Ureter (tissue), 1 donor: Measurements from ENCODE around the gene NDUFS4. TPM values are rescaled to one million over a fixed set of nuclear protein-coding genes. Genes with fewer than 3 reads are reported as not detected.
"Not testable (repeated sequence)": the region's sequence is repeated elsewhere in the genome, so short reads cannot be mapped to it uniquely, and the experiment has no call there.

Source experiments
- DNase-seq: peaks from one replicate; pipeline ENCODE4 v3.0.0-alpha.2; 2020; ENCODE audit warnings: low spot score
- total RNA-seq: library from RNA; stranded (reverse); gene quantifications from one replicate; pipeline ENCODE4 v1.2.4, GENCODE V29; 2023
- donor health status: DM: yes; HTN: yes; CAD: no.

Gene NDUFS4
- total RNA-seq, result 79.0 TPM

DNA sequence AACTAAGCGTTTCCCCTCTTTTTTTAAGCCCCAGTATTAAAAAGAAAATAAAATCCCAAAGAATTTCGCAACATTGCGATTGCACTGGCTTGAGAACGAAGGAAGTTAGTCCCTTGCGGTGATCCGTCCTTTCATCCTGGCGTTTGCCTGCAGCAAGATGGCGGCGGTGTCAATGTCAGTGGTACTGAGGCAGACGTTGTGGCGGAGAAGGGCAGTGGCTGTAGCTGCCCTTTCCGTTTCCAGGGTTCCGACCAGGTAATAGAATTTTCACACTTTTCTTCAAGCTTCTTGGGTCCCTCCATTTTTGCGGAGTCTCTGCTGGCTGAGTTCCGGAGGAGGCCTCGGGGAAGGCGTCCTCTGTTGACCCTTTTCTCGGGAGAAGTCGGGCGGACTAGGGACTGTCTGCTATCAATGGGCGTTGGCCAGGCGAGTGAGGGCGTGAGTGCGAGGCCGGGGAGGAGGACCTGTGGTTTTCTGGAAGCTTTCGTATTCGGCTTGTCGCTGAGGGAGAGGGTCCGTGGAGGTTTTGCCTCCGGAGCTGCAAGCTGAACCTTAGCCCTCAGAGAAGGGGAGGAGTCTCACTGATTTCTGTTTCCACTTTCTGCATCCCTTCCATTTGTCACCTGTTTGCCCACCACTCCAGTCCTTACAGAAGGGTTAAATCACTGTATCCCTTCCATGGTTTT is at the start of gene NDUFS4:
Gene NDUFS4, plus strand, starts transcription at position 134 of the 686 bp plus-strand sequence. Its CDS starts 24 bp downstream, at position 158.
- DNase-seq, result peak; percentile 89

DNA sequence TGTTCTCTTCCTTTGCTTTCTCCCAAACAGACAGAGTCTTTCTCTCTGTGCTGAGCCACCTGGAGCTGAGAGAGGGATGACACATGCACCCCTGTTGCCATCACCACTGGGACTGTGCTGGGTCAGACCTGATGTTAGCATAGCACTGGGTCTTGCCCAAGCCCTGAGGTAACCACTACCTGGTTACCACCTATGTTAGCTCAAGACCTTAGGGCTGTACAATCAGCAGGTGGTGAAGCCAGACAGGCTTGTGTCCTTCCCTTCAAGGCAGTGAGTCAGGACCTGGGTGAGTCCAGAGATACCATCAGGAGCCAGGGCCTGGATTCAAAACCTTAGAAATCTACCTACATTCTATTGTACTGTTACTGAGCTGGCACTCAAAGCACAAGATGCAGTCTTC is 47.9 kb upstream of the NDUFS4 start:
- DNase-seq, result no peak

DNA sequence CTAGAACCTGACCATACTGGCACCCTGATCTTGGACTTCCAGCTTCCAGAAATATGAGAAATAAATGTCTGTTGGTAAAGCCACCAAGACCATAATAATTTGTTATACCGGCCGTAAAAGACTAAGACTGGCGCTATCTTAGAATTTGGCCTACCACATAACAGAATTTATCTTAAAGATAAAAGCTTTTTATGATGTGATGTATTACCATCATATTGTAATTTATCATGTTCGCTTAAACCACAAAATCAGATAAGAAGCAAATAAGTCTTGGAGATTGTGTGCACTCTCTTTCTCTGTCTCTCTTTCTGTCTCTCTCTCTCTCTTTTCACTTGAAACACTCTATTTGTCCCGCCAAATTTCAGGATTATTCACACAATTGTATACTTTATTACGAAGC is 44.5 kb upstream of the NDUFS4 start:
- no peak for DNase-seq

DNA sequence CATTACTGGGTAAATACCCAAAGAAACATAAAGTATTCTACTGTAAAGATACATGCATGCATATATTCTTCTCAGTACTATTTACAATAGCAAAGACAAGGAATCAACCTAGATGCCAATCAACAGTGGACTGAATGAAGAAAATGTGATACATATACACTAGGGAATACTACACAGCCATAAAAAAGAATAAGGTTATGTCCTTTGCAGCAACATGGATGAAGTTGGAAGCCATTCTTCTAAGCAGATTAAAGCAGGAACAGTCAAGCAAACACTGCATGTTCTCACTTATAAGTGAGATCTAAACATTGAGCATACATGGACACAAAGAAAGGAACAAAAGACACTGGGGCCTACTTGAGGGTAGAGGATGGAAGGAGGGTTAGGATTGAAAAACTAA is 39.6 kb upstream of the NDUFS4 start:
- no peak for DNase-seq

DNA sequence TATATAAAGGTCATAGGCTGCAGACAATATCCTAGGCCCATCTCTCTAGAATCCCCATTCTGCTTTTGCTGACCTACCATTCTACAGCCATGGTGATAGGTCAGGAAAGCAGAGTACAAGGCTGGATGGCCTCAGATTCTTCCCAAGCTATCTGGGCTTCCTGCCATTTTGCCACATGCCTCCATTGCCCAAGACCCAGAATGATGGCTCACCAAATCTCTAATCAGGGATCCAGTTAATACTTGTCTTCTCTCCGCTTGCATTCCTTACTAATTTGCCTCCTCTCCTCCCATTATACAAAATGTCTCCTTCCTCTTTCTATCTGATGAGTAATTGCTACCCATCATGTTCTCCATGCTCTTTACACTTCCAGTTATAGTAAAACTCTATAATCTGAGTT is 22.7 kb upstream of the NDUFS4 start:
- no peak for DNase-seq

DNA sequence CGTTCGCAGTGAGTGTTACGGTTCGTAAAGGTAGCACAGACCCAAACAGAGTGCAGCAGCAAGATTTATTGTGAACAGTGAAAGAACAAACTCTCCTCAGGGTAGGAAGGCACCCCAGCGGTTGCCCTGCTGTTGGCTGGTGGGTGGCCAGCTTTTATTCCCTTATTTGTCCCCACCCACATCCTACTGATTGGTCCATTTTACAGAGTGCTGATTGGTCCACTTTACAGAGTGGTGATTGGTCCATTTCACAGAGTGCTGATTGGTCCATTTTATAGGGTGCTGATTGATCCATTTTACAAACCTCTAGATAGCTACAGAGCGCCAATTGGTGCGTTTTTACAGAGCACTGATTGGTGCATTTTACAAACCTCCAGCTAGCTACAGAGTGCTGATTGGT is 19.7 kb upstream of the NDUFS4 start:
- DNase-seq, result not testable (repeated sequence)

DNA sequence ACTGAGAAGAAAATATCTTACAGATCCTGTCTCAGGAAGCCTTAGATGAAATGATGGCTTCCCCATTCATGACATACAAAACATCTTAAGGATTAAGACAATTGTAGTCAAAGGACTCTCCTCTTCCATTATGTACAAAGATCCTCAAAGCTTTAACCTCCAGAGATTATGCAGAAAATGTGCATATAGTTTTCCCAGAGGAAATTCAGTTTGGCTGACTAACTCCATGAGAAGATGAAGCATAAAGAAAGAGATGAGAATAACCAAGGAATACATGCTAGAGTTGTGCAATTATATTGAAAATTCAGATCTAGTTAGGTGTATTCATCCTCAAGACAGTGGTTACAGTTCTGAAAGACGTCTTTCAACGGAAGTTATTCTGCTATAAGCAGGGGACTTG is 18.6 kb upstream of the NDUFS4 start:
- DNase-seq, result no peak

DNA sequence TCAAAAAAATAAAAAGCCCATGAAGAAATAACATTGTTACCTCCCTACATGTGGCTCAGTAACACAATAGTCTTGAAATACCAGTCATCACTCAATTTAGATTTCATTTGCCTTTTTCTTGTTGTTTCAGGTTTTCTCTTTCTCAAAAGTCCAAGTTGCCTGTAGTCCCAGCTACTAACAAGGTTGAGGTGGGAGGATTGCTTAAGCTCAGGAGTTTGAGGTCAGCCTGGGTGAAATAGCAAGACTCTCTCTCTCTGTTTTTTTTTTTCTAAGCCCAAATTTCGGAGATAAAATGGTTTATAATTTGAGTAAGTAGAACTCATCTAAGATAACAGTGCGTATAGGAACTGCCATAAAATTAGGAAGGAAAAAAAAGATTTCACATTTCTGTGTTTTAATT is 17.5 kb upstream of the NDUFS4 start:
- DNase-seq, result no peak

DNA sequence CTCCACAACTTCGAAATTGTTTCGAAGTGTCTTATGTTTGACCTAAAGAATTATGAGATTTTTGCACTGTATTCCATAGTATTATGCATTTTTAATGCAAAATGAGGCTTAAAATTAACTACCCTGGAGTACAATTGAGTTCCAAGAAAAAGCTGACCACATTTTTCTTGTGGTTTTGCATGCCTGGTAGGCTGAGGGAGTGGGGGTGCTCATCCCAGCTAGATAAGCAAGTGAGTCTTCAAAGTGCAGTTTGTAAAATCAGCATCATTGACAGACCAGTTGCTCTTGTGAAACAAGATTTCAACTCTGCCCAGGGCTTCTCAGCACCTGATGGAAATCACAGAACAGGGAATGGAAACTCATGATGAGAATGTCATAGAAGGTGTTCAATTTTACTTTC is 17.0 kb upstream of the NDUFS4 start:
- no peak for DNase-seq

DNA sequence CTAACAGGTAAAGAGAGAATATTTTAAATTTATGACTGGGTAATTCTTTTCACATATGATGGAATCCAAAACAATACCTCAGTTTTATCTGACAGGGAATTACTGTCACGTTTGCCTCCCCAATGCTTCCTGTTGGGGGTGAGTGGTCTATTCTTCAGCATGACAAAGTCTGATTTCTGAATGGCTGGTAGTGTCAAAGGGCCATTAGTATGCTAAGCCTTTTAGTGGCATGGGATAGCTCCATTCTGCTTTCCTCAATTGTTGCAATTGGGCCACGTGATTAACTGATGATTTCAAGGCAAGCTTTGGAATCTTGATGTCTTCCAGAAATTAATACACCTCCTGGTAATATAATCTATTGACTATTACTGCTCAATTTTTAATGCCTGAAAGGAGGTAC is 14.7 kb upstream of the NDUFS4 start:
- no peak for DNase-seq

DNA sequence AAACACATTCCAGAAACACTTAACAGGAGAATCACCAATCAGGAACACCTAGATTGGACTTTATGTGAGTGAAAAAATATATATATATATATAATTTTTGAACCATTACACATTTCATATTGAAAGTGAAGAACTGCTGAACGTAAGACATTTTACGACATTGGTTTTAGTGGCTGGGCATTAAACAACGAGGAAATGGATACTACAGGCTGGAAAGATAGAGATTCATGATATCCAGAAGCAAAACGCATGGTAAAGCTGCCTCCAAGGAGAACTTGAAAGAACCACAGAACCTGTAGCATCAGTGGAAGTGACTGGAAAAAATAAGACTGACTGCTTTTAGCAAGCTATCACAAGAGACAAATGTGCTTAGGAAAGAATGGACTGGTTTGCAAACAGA is 13.2 kb upstream of the NDUFS4 start:
- no peak for DNase-seq

DNA sequence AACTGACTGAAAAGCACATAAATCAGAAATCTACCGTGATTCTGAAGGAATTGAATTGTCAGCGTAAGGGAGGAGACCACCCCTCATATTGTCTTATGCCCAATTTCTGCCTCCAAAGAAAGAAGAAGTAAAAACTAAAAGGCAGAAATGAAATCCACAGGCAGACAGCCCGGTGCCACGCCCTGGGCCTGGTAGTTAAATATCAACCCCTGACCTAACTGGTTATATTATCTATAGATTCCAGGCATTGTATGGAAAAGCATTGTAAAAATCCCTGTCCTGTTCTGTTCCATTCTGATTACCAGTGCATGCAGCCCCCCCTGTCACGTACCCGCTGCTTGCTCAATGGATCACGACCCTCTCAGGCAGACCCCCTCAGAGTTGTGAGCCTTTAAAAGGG is 11.9 kb upstream of the NDUFS4 start:
- not testable (repeated sequence) for DNase-seq

DNA sequence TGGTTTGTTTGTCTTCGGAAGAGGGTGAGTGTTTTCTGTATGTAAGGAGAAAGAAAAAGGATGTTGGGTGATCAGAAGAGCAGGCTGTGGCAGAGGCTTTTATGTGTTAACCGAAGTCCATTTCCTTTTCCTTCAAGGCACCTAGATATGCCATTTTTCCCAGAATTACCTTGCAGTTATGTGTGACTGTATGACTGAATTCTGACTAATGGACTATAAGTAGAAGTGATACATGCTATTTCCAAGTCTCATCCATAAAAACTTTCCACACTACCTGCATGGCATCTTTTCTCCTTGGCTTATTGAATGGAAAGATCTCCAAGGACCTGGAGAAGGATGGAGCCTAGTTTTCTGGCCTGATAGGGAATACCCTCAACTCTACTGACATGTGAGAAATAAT is 10.6 kb upstream of the NDUFS4 start:
- no peak for DNase-seq

DNA sequence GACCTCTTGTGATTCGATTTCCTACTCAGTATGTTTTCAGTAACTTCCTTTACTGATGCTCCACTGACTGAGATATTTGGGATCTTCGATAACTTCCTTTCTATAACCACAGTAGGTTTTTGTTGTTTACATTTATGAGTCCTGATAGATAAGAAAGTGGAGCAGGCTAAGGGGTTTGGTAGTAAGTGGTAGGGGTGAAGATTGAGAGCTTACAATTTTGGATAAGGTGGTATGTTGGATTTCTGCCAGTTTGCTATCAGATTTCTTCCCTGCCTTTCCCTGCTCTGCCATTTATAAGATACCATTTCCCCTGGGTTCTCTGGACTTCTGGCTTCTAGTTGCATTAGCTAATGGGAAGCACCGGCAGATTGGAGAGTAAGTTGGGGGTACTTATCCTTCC is 7.9 kb upstream of the NDUFS4 start:
- DNase-seq, result no peak

DNA sequence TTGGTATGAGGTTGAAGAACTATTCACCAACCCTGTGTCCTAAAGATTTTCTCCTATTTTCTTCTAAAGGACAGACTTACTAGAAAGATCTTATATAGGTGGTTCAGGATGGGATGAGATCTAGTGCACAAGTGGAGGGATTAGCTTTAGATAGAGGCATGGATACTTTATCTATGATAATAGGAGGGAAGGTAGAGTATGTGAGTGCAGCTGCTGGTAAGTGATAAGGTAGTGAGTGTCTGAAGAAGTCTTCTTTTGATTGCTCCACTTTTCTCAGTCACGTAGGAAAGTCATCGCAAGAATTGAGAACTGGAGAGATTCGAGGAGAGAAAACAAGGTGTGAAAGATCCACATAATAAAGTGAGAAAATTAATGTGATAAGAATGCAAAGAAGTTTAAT is 6.0 kb upstream of the NDUFS4 start:
- no peak for DNase-seq

DNA sequence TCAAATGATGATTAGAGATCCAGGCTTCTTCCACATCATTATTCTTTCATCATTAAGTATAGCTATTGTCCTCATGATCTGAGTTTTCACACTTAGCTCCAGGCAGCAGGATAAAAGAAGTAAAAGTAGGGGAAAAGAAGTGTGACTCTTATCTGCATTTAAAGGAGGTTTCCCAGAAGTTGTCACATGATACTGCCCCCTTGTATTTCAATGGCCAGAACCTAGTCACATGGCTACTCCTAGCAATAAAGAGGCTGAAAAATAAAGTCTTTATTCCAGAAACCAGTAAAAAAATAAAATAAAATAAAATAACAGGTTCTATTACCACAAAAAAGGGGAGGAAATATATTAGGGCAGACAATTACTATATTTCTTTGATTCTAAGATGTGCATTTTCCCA is 5.3 kb upstream of the NDUFS4 start:
- DNase-seq, result no peak

DNA sequence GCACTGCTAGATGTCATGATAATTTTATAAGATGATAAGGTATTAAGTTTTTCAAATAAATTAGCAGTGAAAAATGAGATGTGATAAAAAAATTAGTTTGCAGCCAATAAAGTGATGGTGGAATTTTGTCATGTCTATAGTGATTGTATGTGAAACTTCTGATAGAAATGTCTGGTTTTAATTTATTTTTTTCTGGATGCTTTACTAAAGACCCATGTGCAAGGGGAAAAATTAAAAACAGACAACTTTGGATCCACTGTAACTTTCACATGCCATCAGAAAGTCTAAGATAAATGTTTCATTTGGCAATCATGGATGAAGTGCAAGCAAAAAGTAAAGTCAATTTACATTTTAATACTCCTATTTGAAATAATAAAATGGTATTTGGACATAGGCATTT is 4.4 kb upstream of the NDUFS4 start:
- DNase-seq, result no peak

DNA sequence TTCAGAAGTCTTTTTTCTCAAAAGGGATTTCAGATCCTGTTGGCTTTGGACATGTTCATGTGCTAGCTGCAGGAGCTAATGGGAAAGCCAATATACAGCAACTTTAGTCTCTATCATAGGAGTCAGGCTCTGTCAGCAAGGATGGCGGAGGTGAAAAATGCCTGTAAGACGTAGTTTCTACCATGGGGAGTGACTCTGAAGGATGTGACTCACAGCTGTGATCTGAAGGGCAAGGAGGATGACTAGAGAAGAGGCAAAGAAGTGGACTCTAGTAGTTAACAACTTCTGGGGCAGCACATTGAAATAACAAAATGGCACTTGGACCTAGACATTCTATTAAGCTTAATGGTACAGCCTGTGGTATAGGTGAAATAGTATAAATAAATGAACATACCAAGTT is 3.1 kb upstream of the NDUFS4 start:
- no peak for DNase-seq

DNA sequence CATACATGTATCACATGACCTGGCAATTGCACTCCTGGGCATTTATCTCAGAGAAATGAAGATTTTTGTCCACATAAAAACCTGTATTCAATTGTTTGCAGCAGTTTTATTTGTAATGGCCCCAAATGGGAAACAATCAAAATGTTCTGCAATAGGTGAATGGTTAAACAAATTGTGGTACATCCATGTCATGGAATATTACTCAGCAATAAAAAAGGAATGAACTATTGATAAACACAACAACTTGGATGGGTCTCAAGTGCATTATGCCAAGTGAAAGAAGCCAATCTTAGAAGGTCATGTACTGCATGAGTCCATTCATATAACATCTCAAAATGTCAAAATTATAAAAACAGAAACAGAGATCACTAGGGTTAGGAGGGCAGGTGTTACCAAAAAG is 1.5 kb upstream of the NDUFS4 start:
- no peak for DNase-seq

DNA sequence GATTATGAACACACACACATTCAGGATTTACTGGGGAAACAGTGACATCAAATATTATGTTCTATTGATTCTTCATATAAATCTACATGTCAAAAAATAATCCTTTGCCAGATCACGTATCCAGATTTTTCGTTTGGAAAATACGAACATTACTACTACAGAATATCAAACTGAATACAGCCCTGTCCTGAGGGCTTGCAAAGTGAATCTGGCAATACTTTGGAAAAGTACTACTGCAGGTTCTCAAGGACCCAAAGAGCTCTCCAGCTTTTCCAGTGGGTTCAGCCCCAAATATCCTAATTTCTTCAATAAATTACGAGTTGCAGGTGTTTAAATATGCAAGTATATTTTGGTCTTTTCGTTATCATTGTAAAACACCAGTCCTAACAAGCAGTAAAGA is 411 bp upstream of the NDUFS4 start:
- DNase-seq, result no peak

DNA sequence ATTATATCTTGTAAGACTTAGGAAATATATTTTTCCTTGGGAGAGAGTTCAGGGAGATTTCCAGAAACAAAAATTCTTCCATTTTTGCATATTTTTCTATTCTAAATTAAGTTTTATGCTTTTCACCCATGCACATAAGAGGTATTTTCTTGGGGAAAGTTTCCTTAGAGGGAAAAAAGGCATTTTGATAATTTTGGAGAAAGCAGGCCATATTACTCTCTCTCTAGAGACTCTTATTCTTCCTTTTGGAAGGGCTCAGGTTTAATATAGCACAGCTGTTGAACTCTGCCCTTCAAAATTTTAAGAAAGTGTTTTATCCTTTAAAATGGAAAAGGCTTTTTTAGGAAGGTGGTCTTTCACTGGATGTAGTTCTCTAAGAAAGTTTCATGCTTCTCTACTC is 8.0 kb downstream of the NDUFS4 start:
- DNase-seq, result no peak

DNA sequence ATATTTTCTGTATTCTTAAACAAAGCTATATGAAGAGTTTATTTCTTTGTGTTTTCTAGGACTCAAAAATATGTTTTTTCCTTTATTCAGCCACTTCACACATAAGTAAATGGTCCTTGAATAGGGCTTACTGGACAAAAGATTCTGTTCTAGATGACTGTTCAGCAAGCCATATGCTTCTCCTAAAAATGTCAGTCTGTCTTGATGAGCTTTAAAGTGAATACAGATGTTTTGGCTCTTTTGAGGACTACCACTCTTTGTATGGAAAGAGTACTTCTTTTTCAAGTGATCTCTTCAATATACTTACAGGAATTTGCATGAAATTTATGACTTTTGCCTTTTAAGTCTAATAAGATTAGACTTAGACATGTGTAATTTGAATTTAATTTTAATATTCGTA is 8.4 kb downstream of the NDUFS4 start:
- no peak for DNase-seq

DNA sequence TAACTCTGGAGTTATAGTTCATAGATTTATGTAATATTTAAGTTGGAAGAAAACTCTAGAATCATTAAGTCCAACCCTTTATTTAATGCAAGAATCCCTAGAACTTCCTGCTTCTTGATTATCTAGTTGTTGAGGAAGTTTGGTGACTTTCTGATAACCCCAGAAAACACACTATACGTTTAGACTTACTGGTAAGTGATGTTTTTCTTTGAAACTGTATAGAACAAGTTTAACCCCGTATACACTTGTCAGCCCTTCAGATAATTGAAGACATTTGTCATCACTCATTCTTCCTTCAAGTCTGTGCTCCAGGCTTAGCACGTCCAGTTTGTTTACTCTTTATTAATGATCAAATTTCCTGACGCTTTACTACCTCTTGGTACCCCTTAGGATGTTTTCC is 9.0 kb downstream of the NDUFS4 start:
- no peak for DNase-seq

DNA sequence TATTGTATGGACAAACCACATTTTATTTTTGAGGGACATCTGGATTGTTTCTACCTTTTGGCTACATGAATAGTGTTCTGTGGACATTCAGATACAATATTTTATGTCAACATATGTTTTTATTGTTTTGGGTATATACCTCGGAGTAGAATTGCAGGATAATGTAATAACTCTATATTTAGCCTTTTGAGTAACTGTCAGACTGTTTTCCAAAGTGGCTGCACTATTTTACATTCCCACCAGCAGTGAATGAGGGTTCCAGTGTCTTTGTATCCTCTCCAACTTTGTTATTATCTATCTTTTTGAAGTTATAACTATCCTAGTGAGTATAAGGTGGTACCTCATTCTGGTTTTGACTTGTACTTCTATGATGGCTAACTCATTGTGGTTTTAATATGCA is 11.0 kb downstream of the NDUFS4 start:
- no peak for DNase-seq

DNA sequence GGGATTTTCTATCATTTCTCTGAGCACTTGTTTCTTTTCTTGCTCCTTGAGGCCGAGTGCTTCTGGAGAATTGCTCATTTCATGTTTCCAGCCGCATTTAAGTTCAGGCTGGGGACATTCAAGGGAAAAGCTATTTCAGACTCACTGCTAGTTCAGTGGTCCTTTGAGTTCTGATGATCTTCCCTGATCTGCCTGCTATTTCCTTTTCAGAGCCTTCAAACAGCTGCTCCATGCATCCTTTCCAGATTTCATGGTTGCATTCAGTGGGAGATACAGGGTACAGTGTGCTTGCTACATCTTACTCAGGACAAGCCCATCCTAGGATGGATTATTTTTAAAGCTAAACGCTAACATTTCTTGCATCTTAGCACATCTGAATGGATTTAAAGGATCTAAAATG is 14.7 kb downstream of the NDUFS4 start:
- DNase-seq, result no peak
